ENCODE data around the gene COMMD4. TPM values are rescaled to one million over a fixed set of nuclear protein-coding genes. Genes with fewer than 3 reads are reported as not detected.

COMMD4 gene
- total and polyA plus RNA-seq, 10 of the 15 experiments (the other 5 are each of a cell fraction or from before 2014, with no cell fraction given) = 14.5 to 118 (median 75.3) TPM

GRCh38 chr15:75335705-75336355 lies at the start of gene COMMD4 (continued):
- TF ChIP-seq, protein P1, sequence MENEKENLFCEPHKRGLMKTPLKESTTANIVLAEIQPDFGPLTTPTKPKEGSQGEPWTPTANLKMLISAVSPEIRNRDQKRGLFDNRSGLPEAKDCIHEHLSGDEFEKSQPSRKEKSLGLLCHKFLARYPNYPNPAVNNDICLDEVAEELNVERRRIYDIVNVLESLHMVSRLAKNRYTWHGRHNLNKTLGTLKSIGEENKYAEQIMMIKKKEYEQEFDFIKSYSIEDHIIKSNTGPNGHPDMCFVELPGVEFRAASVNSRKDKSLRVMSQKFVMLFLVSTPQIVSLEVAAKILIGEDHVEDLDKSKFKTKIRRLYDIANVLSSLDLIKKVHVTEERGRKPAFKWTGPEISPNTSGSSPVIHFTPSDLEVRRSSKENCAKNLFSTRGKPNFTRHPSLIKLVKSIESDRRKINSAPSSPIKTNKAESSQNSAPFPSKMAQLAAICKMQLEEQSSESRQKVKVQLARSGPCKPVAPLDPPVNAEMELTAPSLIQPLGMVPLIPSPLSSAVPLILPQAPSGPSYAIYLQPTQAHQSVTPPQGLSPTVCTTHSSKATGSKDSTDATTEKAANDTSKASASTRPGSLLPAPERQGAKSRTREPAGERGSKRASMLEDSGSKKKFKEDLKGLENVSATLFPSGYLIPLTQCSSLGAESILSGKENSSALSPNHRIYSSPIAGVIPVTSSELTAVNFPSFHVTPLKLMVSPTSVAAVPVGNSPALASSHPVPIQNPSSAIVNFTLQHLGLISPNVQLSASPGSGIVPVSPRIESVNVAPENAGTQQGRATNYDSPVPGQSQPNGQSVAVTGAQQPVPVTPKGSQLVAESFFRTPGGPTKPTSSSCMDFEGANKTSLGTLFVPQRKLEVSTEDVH (IDR thresholded peaks at IDR 0.05; ENCODE audit: low read depth, partially characterized antibody) = peak; percentile 63
- TF ChIP-seq, protein P2, sequence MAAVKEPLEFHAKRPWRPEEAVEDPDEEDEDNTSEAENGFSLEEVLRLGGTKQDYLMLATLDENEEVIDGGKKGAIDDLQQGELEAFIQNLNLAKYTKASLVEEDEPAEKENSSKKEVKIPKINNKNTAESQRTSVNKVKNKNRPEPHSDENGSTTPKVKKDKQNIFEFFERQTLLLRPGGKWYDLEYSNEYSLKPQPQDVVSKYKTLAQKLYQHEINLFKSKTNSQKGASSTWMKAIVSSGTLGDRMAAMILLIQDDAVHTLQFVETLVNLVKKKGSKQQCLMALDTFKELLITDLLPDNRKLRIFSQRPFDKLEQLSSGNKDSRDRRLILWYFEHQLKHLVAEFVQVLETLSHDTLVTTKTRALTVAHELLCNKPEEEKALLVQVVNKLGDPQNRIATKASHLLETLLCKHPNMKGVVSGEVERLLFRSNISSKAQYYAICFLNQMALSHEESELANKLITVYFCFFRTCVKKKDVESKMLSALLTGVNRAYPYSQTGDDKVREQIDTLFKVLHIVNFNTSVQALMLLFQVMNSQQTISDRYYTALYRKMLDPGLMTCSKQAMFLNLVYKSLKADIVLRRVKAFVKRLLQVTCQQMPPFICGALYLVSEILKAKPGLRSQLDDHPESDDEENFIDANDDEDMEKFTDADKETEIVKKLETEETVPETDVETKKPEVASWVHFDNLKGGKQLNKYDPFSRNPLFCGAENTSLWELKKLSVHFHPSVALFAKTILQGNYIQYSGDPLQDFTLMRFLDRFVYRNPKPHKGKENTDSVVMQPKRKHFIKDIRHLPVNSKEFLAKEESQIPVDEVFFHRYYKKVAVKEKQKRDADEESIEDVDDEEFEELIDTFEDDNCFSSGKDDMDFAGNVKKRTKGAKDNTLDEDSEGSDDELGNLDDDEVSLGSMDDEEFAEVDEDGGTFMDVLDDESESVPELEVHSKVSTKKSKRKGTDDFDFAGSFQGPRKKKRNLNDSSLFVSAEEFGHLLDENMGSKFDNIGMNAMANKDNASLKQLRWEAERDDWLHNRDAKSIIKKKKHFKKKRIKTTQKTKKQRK (IDR thresholded peaks at IDR 0.05; ENCODE audit: low read depth, low read length) = no peak
- TF ChIP-seq, protein P3, sequence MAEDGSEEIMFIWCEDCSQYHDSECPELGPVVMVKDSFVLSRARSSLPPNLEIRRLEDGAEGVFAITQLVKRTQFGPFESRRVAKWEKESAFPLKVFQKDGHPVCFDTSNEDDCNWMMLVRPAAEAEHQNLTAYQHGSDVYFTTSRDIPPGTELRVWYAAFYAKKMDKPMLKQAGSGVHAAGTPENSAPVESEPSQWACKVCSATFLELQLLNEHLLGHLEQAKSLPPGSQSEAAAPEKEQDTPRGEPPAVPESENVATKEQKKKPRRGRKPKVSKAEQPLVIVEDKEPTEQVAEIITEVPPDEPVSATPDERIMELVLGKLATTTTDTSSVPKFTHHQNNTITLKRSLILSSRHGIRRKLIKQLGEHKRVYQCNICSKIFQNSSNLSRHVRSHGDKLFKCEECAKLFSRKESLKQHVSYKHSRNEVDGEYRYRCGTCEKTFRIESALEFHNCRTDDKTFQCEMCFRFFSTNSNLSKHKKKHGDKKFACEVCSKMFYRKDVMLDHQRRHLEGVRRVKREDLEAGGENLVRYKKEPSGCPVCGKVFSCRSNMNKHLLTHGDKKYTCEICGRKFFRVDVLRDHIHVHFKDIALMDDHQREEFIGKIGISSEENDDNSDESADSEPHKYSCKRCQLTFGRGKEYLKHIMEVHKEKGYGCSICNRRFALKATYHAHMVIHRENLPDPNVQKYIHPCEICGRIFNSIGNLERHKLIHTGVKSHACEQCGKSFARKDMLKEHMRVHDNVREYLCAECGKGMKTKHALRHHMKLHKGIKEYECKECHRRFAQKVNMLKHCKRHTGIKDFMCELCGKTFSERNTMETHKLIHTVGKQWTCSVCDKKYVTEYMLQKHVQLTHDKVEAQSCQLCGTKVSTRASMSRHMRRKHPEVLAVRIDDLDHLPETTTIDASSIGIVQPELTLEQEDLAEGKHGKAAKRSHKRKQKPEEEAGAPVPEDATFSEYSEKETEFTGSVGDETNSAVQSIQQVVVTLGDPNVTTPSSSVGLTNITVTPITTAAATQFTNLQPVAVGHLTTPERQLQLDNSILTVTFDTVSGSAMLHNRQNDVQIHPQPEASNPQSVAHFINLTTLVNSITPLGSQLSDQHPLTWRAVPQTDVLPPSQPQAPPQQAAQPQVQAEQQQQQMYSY (CRISPR knock-in tag; IDR thresholded peaks at IDR 0.05) = peak; percentile 60; the same call in 1 of the 2 replicates
- no peak for TF ChIP-seq RCOR1 (conservative IDR thresholded peaks at IDR 0.05; ENCODE audit: low read depth, low read length)
- no peak for TF ChIP-seq ZNF622 (IDR thresholded peaks at IDR 0.05)
- TF ChIP-seq BRCA1 (IDR thresholded peaks at IDR 0.05; ENCODE audit: low read depth, low read length) = no peak
- TF ChIP-seq CREM (IDR thresholded peaks at IDR 0.05; ENCODE audit: low read depth) = 0 out of 2 replicates have a peak, but pooled peaks have one; percentile 13
- peak; percentile 26 for TF ChIP-seq SIX5 (IDR thresholded peaks at IDR 0.05; ENCODE audit: low read depth, low read length, severe bottlenecking)
- TF ChIP-seq, protein P4, sequence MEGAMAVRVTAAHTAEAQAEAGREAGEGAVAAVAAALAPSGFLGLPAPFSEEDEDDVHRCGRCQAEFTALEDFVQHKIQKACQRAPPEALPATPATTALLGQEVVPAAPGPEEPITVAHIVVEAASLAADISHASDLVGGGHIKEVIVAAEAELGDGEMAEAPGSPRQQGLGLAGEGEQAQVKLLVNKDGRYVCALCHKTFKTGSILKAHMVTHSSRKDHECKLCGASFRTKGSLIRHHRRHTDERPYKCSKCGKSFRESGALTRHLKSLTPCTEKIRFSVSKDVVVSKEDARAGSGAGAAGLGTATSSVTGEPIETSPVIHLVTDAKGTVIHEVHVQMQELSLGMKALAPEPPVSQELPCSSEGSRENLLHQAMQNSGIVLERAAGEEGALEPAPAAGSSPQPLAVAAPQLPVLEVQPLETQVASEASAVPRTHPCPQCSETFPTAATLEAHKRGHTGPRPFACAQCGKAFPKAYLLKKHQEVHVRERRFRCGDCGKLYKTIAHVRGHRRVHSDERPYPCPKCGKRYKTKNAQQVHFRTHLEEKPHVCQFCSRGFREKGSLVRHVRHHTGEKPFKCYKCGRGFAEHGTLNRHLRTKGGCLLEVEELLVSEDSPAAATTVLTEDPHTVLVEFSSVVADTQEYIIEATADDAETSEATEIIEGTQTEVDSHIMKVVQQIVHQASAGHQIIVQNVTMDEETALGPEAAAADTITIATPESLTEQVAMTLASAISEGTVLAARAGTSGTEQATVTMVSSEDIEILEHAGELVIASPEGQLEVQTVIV (IDR thresholded peaks at IDR 0.05; ENCODE audit: borderline replicate concordance, partially characterized antibody) = peak; percentile 39
- peak; percentile 61 to 92; a peak in 3 of 4 replicates for TF ChIP-seq BHLHE40 (IDR thresholded peaks at IDR 0.05; ENCODE audit: borderline replicate concordance in 1 of 2, low read depth in 2 of 2, low read length in 1 of 2)
- 0 out of 2 replicates have a peak, but pooled peaks have one; percentile 14 for TF ChIP-seq TCF3 (IDR thresholded peaks at IDR 0.05; ENCODE audit: borderline replicate concordance, insufficient read depth, low read depth, low read length)

Data from GM12878 (cell line).